GM12878 (cell line): ENCODE data around the gene GJA5. TPM values are rescaled to one million over a fixed set of nuclear protein-coding genes. Genes with fewer than 3 reads are reported as not detected.

ENCODE experiments used
- ATAC-seq: fragments of 200-7000 bp; cut with Tn5 transposase; 3 replicates; pipeline ENCODE4 v1.9.1; 2020; ENCODE audit warnings: mild to moderate bottlenecking, moderate library complexity
- BruUV-seq: library from RNA; stranded (reverse); fragments of 400-500 nt; replicated peaks from 2 replicates; lab custom pipeline; 2021; lab: Mats Ljungman, UMichigan
- CTCF ChIA-PET: fragments of 300-600 bp; sonication (Branson Sonifier 250); formaldehyde crosslinking; extraction: SDS; loops from one replicate; lab custom pipeline; 2021; ENCODE audit warnings: inconsistent platforms; lab: Yijun Ruan, JAX
- POLR2A ChIA-PET: fragments of 350-600 bp; formaldehyde crosslinking; extraction: SDS; loops from one replicate; lab custom pipeline; 2021; ENCODE audit warnings: inconsistent platforms; lab: Charles Lee
- RAD21 ChIA-PET: fragments of 300-600 bp; sonication (Branson Sonifier 250); formaldehyde crosslinking; loops from one replicate; lab custom pipeline; 2023; ENCODE audit warnings: antibody characterized with exemption; ENCODE audit not compliant: unreplicated experiment; lab: Charles Lee
- SMC1A ChIA-PET: fragments of 300-600 bp; sonication (Branson Sonifier 250); formaldehyde crosslinking; loops from one replicate; lab custom pipeline; 2023; ENCODE audit not compliant: unreplicated experiment, uncharacterized antibody; lab: Charles Lee
- DNase-seq: peaks from one replicate; pipeline ENCODE4 v3.0.0-alpha.2; 2011; ENCODE audit warnings: low read depth, low spot score
- FAIRE-seq: peaks from 3 replicates; lab custom pipeline; 2011; peaks lifted over from hg19 to GRCh38; lab: Jason Lieb, UNC
- H2AFZ ChIP-seq: 2 replicates; pipeline ENCODE4 v1.6.0; 2011; ENCODE audit warnings: low read depth, low read length, control low read depth; ENCODE audit not compliant: control insufficient read depth
- H3K27ac ChIP-seq: 2 replicates; pipeline ENCODE4 v1.5.1; 2011; ENCODE audit warnings: control low read depth; ENCODE audit not compliant: control insufficient read depth, insufficient read depth
- H3K27me3 ChIP-seq, 2 experiments: replicated peaks in 1 of 2; 2 replicates each; pipeline versions ENCODE4 v1.6.0 to v1.6.1; 2011; ENCODE audit warnings: low read length in 1 of 2; ENCODE audit not compliant: control insufficient read depth in 2 of 2, insufficient read depth in 2 of 2
- H3K36me3 ChIP-seq, 2 experiments: 2 replicates each; pipeline ENCODE4 v1.5.1; 2011; ENCODE audit warnings: low read length in 1 of 2; ENCODE audit not compliant: control insufficient read depth in 2 of 2, insufficient read depth in 2 of 2
- H3K4me1 ChIP-seq: 2 replicates; pipeline ENCODE4 v1.6.1; 2011; ENCODE audit warnings: mild to moderate bottlenecking, low read length, moderate library complexity, mixed read lengths; ENCODE audit not compliant: control insufficient read depth, insufficient read depth
- H3K4me2 ChIP-seq: 2 replicates; pipeline ENCODE4 v1.6.0; 2011; ENCODE audit warnings: control low read depth; ENCODE audit not compliant: control insufficient read depth, insufficient read depth
- H3K4me3 ChIP-seq: fragments of 200-600 bp; sonication (generic); 2 replicates; pipeline ENCODE4 v1.5.1; 2016
- H3K79me2 ChIP-seq: 2 replicates; pipeline ENCODE4 v1.6.0; 2011; ENCODE audit warnings: low read length; ENCODE audit not compliant: control insufficient read depth, insufficient read depth
- H3K9ac ChIP-seq: 2 replicates; pipeline ENCODE4 v1.8.0; 2011; ENCODE audit warnings: low read length, control low read depth, mixed read lengths; ENCODE audit not compliant: control insufficient read depth, insufficient read depth
- H3K9me3 ChIP-seq: replicated peaks from 3 replicates; pipeline ENCODE4 v1.5.1; 2011; ENCODE audit warnings: mild to moderate bottlenecking, low read length; ENCODE audit not compliant: control insufficient read depth, insufficient read depth
- H4K20me1 ChIP-seq: 2 replicates; pipeline ENCODE4 v1.6.0; 2011; ENCODE audit not compliant: control insufficient read depth, insufficient read depth
- BCL11A ChIP-seq: IDR thresholded peaks from 2 replicates; pipeline ENCODE4 v1.6.1; 2011; ENCODE audit warnings: low read depth, low read length
- CREB1 ChIP-seq: IDR thresholded peaks from 2 replicates; pipeline ENCODE4 v1.6.1; 2012; ENCODE audit warnings: low read depth, mild to moderate bottlenecking, inconsistent platforms
- EGR1 ChIP-seq, 2 experiments: IDR thresholded peaks; 1 replicate in 1 of 2; 2 replicates in 1 of 2; pipeline ENCODE4 v1.6.1; 2011 to 2012; ENCODE audit warnings: low read depth in 2 of 2, low read length in 2 of 2, borderline replicate concordance in 1 of 2, mild to moderate bottlenecking in 1 of 2, moderate library complexity in 1 of 2
- ESRRA ChIP-seq: IDR thresholded peaks from 2 replicates; pipeline ENCODE4 v1.6.1; 2012; ENCODE audit warnings: mild to moderate bottlenecking, low read length, improper control_type of control experiment
- GATAD2B ChIP-seq: fragments of 450-650 bp; conservative IDR thresholded peaks from 2 replicates; pipeline ENCODE4 v1.6.1; 2017; ENCODE audit warnings: low read depth, mild to moderate bottlenecking, moderate library complexity
- IRF5 ChIP-seq: fragments of 450-650 bp; IDR thresholded peaks from 2 replicates; pipeline ENCODE4 v1.6.1; 2017; ENCODE audit warnings: borderline replicate concordance
- KDM1A ChIP-seq: fragments of 200-600 bp; sonication (generic); IDR thresholded peaks from 2 replicates; pipeline ENCODE4 v1.6.1; 2016; ENCODE audit warnings: borderline replicate concordance
- MXI1 ChIP-seq: fragments of 150-350 bp; IDR thresholded peaks from 2 replicates; pipeline ENCODE4 v1.6.1; 2011; ENCODE audit warnings: low read depth, mild to moderate bottlenecking, inconsistent platforms, low read length, improper control_type of control experiment
- NFIC ChIP-seq: IDR thresholded peaks from 2 replicates; pipeline ENCODE4 v1.6.1; 2012; ENCODE audit warnings: low read depth, mild to moderate bottlenecking, inconsistent platforms, low read length, moderate library complexity
- POU2F2 ChIP-seq: IDR thresholded peaks from 3 replicates; pipeline ENCODE4 v1.6.1; 2011; ENCODE audit warnings: low read depth, mild to moderate bottlenecking, low read length, borderline replicate concordance
- RAD51 ChIP-seq: fragments of 450-650 bp; IDR thresholded peaks from 2 replicates; pipeline ENCODE4 v1.6.1; 2016; ENCODE audit warnings: moderate library complexity, mild to moderate bottlenecking, inconsistent platforms
- RUNX3 ChIP-seq: IDR thresholded peaks from 2 replicates; pipeline ENCODE4 v1.6.1; 2012; ENCODE audit warnings: low read length, inconsistent platforms
- SMC3 ChIP-seq: IDR thresholded peaks from 2 replicates; pipeline ENCODE4 v1.6.1; 2011; ENCODE audit warnings: low read length, improper control_type of control experiment, borderline replicate concordance
- SREBF1 ChIP-seq: IDR thresholded peaks from 2 replicates; pipeline ENCODE4 v1.6.1; 2012; ENCODE audit warnings: mild to moderate bottlenecking, low read length
- STAT3 ChIP-seq: IDR thresholded peaks from 2 replicates; pipeline ENCODE4 v1.6.1; 2011; ENCODE audit warnings: low read depth, low read length, improper control_type of control experiment
- SUZ12 ChIP-seq: fragments of 200-600 bp; sonication (generic); IDR thresholded peaks from one replicate; pipeline ENCODE4 v1.6.1; 2018; ENCODE audit warnings: antibody characterized with exemption, mild to moderate bottlenecking; ENCODE audit not compliant: unreplicated experiment
- TBL1XR1 ChIP-seq: IDR thresholded peaks from 2 replicates; pipeline ENCODE4 v1.6.1; 2012; ENCODE audit warnings: low read depth, low read length, improper control_type of control experiment
- ZBED1 ChIP-seq: IDR thresholded peaks from 2 replicates; pipeline ENCODE4 v1.6.1; 2016; ENCODE audit warnings: borderline replicate concordance
- WGBS: methylation state at CpG from one replicate; pipeline ENCODE4 v1.1.6; 2016; ENCODE audit warnings: low lambda C conversion rate; ENCODE audit not compliant: insufficient replicate concordance, insufficient coverage; ENCODE audit errors: missing lambda C conversion rate; 5-methylcytosine and 5-hydroxymethylcytosine counted together
- in situ Hi-C: fragments of 300-500 bp; cut with MboI; formaldehyde crosslinking; loops from 9 replicates; pipeline ENCODE4 v1.14.3; 2018; ENCODE audit warnings: mixed read lengths
- intact Hi-C: fragments of 100-400 bp; cut with micrococcal nuclease; formaldehyde crosslinking; loops from one replicate; pipeline ENCODE4 v1.14.2; 2022; ENCODE audit not compliant: unreplicated experiment
- polyA plus RNA-seq, 11 experiments: library from polyadenylated mRNA; depleted of rRNA in 4 of 11; unstranded in 6 of 11; stranded (reverse) in 5 of 11; fragments of >200 nt; fragmentation: Nextera tagmentation in 4 of 11; fragmentation: Illumina TruSeq in 1 of 11; extraction: Ambion mirVana in 4 of 11; extraction: Trizol in 1 of 11; gene quantifications; 1 replicate in 1 of 11; 2 replicates in 10 of 11; pipeline versions ENCODE4 v1.2.1 to v1.2.3, GENCODE V29; 2011 to 2016; ENCODE audit warnings: inconsistent platforms in 2 of 11, missing spikeins in 2 of 11, low read depth in 1 of 11
- total RNA-seq, 4 experiments: library from RNA; depleted of rRNA in 3 of 4; stranded (reverse); fragments of >200 nt in 3 of 4; fragmentation: Illumina TruSeq in 1 of 4; extraction: Trizol in 1 of 4; gene quantifications; 2 replicates each; pipeline versions ENCODE4 v1.2.1 to v1.2.3, GENCODE V29; 2013 to 2021

Gene GJA5
- total and polyA plus RNA-seq, 10 of the 15 experiments (the other 5 are each of a cell fraction or from before 2014, with no cell fraction given): not detected

GRCh38 chr1:147745271-147745670, 15.1 kb downstream of the GJA5 start:
- no peak overlapping the region for H3K27ac ChIP-seq
- WGBS: 28% methylated on average over 4 of the region's 4 CpGs
- ChIA-PET CTCF (interaction anchor here (1.5 kb wide), 1 partner anchor 14 kb away, joined by 3 read pairs; no protein-coding TSS in a partner anchor), POLR2A (no interaction called here), RAD21 (no interaction called here), SMC1A (interaction anchor here (1.3 kb wide), 1 partner anchor 21 kb away, joined by 3 read pairs; no protein-coding TSS in a partner anchor)
- in situ Hi-C loops: no loop called here
- intact Hi-C loops: no loop called here
- H4K20me1 ChIP-seq: no peaks in the 10 kb centered on the region
- H3K4me2 ChIP-seq: no peak overlapping the region
- no peak for ATAC-seq
- no peaks in the 10 kb centered on the region for H3K36me3 ChIP-seq
- H3K79me2 ChIP-seq: no peaks in the 10 kb centered on the region
- H2AFZ ChIP-seq: no peak overlapping the region
- BruUV-seq: no TSS peak
- H3K27me3 ChIP-seq: no peaks in the 10 kb centered on the region
- H3K4me3 ChIP-seq: no peak overlapping the region
- H3K4me1 ChIP-seq: no peaks in the 10 kb centered on the region
- H3K9me3 ChIP-seq: no peaks in the 10 kb centered on the region
- TF ChIP-seq SUZ12 (no peak), GATAD2B (no peak), BCL11A (no peak), ESRRA (no peak)
- FAIRE-seq: no peak
- H3K9ac ChIP-seq: no peak overlapping the region
- DNase-seq: no peak

- FAIRE-seq (no peak), DNase-seq (no peak), ATAC-seq (no peak)
- no peak overlapping the region for H3K9ac ChIP-seq
- no peaks in the 10 kb centered on the region for H3K36me3 ChIP-seq
- RAD21 ChIA-PET: no interaction called here
- H3K27ac ChIP-seq: no peak overlapping the region
- no peak overlapping the region for H2AFZ ChIP-seq
- intact Hi-C loops (no loop called here), in situ Hi-C loops (no loop called here)
- BruUV-seq: no TSS peak
- SMC1A ChIA-PET: no interaction called here
- no peak overlapping the region for H3K4me3 ChIP-seq
- no peaks in the 10 kb centered on the region; a peak in 1 of 4 replicates for H3K27me3 ChIP-seq
- H4K20me1 ChIP-seq: no peaks in the 10 kb centered on the region
- no peak overlapping the region for H3K4me2 ChIP-seq
- CTCF ChIA-PET: no interaction called here
- POLR2A ChIA-PET: no interaction called here
- 0% methylated on average over 1 of the region's 1 CpG for WGBS
- no peaks in the 10 kb centered on the region for H3K79me2 ChIP-seq
- H3K9me3 ChIP-seq: no peaks in the 10 kb centered on the region
- no peaks in the 10 kb centered on the region for H3K4me1 ChIP-seq
- TF ChIP-seq POU2F2 (no peak), SREBF1 (no peak), SMC3 (no peak), STAT3 (no peak), KDM1A (no peak), RUNX3 (no peak), IRF5 (no peak), EGR1 (IDR thresholded peaks at IDR 0.05; ENCODE audit: borderline replicate concordance in 1 of 2, low read depth in 2 of 2, low read length in 2 of 2) (no peak), RAD51 (no peak), NFIC (no peak), MXI1 (no peak), TBL1XR1 (no peak), CREB1 (no peak), ZBED1 (no peak)
Measured at GRCh38 chr1:147741065-147741464, 19.3 kb downstream of the GJA5 start.
